Sigmoid colon (tissue), 4 donors: ENCODE data around the gene BTK.

ENCODE experiments used
- CTCF ChIP-seq, 4 experiments: fragments of 450-650 bp in 3 of 4; fragments of 200-600 bp in 1 of 4; IDR thresholded peaks; one replicate each; pipeline ENCODE4 v1.5.1; 2016 to 2019; ENCODE audit warnings: antibody characterized with exemption in 4 of 4, mild to moderate bottlenecking in 3 of 4, moderate library complexity in 2 of 4
- EP300 ChIP-seq, 4 donors: sonication (generic); formaldehyde crosslinking; IDR thresholded peaks; one replicate each; pipeline ENCODE4 v1.6.1; 2017; ENCODE audit warnings: antibody characterized with exemption in 4 of 4
- POLR2A ChIP-seq, 2 donors: fragments of 450-650 bp; IDR thresholded peaks; one replicate each; pipeline ENCODE4 v1.6.1; 2016; ENCODE audit warnings: antibody characterized with exemption in 2 of 2, mild to moderate bottlenecking in 2 of 2, moderate library complexity in 2 of 2
- POLR2AphosphoS5 ChIP-seq, 4 donors: sonication (generic); formaldehyde crosslinking; IDR thresholded peaks; one replicate each; pipeline ENCODE4 v1.6.1; 2017; ENCODE audit warnings: antibody characterized with exemption in 4 of 4

DNA sequence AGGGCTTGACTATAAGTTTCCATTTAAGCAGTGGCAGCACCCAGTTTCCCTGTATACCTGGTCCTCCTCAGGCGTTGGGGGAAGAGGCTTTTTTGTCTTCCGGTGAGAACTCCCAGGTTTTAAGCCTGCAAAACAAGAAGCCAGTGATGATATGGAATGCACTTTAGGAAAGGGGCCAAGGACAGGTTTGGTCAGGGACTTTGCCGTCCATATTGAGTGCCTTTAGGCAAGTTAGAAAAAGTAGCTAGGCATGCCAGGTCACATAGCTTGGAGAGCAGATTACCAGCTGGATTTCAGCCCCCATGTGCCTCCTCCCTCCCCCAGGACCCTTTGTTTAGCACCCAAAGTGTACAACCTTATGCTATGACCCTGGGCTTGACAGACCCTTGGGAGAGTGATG lies 23.9 kb downstream of the BTK start:
- TF ChIP-seq POLR2A (IDR thresholded peaks at IDR 0.05): no peak
- no peak for TF ChIP-seq POLR2AphosphoS5 (IDR thresholded peaks at IDR 0.05)
- TF ChIP-seq CTCF (IDR thresholded peaks at IDR 0.05): no peak
- TF ChIP-seq EP300 (IDR thresholded peaks at IDR 0.05): no peak
